Trophoblast cell (in vitro differentiated cells and primary cell): ENCODE data around the gene CHCHD6.

Experiments
- DNase-seq, 2 donors: peaks; one replicate each; pipeline ENCODE4 v3.0.0-alpha.2; 2016
- H2AFZ ChIP-seq: 2 replicates; pipeline ENCODE4 v1.6.1; 2013; ENCODE audit warnings: low read length, moderate library complexity, mild to moderate bottlenecking; ENCODE audit not compliant: insufficient read depth, poor library complexity
- H2AK5ac ChIP-seq: 2 replicates; pipeline ENCODE4 v1.6.1; 2013; ENCODE audit warnings: mild to moderate bottlenecking, low read length
- H2BK120ac ChIP-seq: 2 replicates; pipeline ENCODE4 v1.6.1; 2013; ENCODE audit warnings: low read length, mild to moderate bottlenecking, moderate library complexity; ENCODE audit not compliant: insufficient read depth, poor library complexity
- H2BK12ac ChIP-seq: 2 replicates; pipeline ENCODE4 v1.6.1; 2013; ENCODE audit warnings: mild to moderate bottlenecking, low read length, moderate library complexity
- H2BK5ac ChIP-seq: 2 replicates; pipeline ENCODE4 v1.6.1; 2013; ENCODE audit warnings: low read length, low read depth, moderate library complexity, mild to moderate bottlenecking; ENCODE audit not compliant: poor library complexity
- H3K14ac ChIP-seq: 2 replicates; pipeline ENCODE4 v1.6.1; 2013; ENCODE audit warnings: mild to moderate bottlenecking, low read length
- H3K18ac ChIP-seq: 2 replicates; pipeline ENCODE4 v1.6.1; 2013; ENCODE audit warnings: mild to moderate bottlenecking, low read length
- H3K23ac ChIP-seq: 2 replicates; pipeline ENCODE4 v1.6.1; 2013; ENCODE audit warnings: low read length
- H3K27ac ChIP-seq: 2 replicates; pipeline ENCODE4 v1.5.1; 2013; ENCODE audit warnings: low read depth, mild to moderate bottlenecking, inconsistent platforms, low read length, moderate library complexity
- H3K27me3 ChIP-seq: 2 replicates; pipeline ENCODE4 v1.6.1; 2013; ENCODE audit warnings: inconsistent platforms, mild to moderate bottlenecking, low read length, moderate library complexity; ENCODE audit not compliant: insufficient read depth
- H3K36me3 ChIP-seq, 2 experiments: 1 replicate in 1 of 2; 2 replicates in 1 of 2; pipeline ENCODE4 v1.6.1; 2013; ENCODE audit warnings: low read length in 2 of 2, mild to moderate bottlenecking in 2 of 2, moderate library complexity in 1 of 2; ENCODE audit not compliant: insufficient read depth in 2 of 2, control insufficient read depth in 1 of 2
- H3K4ac ChIP-seq: 2 replicates; pipeline ENCODE4 v1.6.1; 2013; ENCODE audit warnings: low read depth, mild to moderate bottlenecking, low read length, moderate library complexity
- H3K4me1 ChIP-seq, 2 experiments: 1 replicate in 1 of 2; 2 replicates in 1 of 2; pipeline ENCODE4 v1.6.1; 2013; ENCODE audit warnings: low read length in 2 of 2, mild to moderate bottlenecking in 2 of 2, moderate library complexity in 1 of 2; ENCODE audit not compliant: insufficient read depth in 2 of 2, control insufficient read depth in 1 of 2
- H3K4me2 ChIP-seq: 2 replicates; pipeline ENCODE4 v1.6.1; 2013; ENCODE audit warnings: inconsistent platforms, mild to moderate bottlenecking, low read length, moderate library complexity
- H3K4me3 ChIP-seq: 2 replicates; pipeline ENCODE4 v1.5.1; 2013; ENCODE audit warnings: mild to moderate bottlenecking, low read depth, low read length, inconsistent platforms
- H3K79me1 ChIP-seq: one replicate; pipeline ENCODE4 v1.6.1; 2013; ENCODE audit warnings: low read length
- H3K79me2 ChIP-seq: 2 replicates; pipeline ENCODE4 v1.6.1; 2013; ENCODE audit warnings: low read length, mild to moderate bottlenecking; ENCODE audit not compliant: control insufficient read depth, insufficient read depth, poor library complexity
- H3K9ac ChIP-seq: 2 replicates; pipeline ENCODE4 v1.6.1; 2013; ENCODE audit warnings: mild to moderate bottlenecking, low read length
- H3K9me3 ChIP-seq: 2 replicates; pipeline ENCODE4 v1.6.1; 2013; ENCODE audit warnings: low read depth, mild to moderate bottlenecking, control low read depth, inconsistent platforms, low read length; ENCODE audit not compliant: insufficient read depth
- H4K12ac ChIP-seq: 2 replicates; pipeline ENCODE4 v1.6.1; 2013; ENCODE audit warnings: low read depth, mild to moderate bottlenecking, low read length, moderate library complexity
- H4K8ac ChIP-seq: 2 replicates; pipeline ENCODE4 v1.6.1; 2013; ENCODE audit warnings: low read depth, mild to moderate bottlenecking, low read length, moderate library complexity
- H4K91ac ChIP-seq: one replicate; pipeline ENCODE4 v1.6.1; 2013; ENCODE audit warnings: low read depth, mild to moderate bottlenecking, low read length, moderate library complexity
- WGBS: extraction: QIAGEN DNeasy Blood & Tissue Kit; methylation state at CpG from one replicate; pipeline ENCODE4 v1.1.7; 2013; ENCODE audit warnings: missing lambda C conversion rate; ENCODE audit not compliant: insufficient read length, insufficient coverage; ENCODE audit errors: extremely low coverage; 5-methylcytosine and 5-hydroxymethylcytosine counted together

The CHCHD6 gene

GRCh38 chr3:126753191-126754160 is 49.4 kb downstream of the CHCHD6 start:
- Histone ChIP-seq H3K4me3 (peak overlapping the region; percentile 33), H2BK5ac (peak overlapping the region; percentile 27), H3K9ac (no peak overlapping the region), H3K14ac (peak overlapping the region; percentile 45), H3K4ac (no peak overlapping the region), H4K8ac (peak overlapping the region; percentile 20), H3K9me3 (no peaks in the 10 kb centered on the region), H2BK12ac (peak overlapping the region; percentile 62), H2AK5ac (peak overlapping the region; percentile 10), H3K79me2 (no peaks in the 10 kb centered on the region), H3K27me3 (no peaks in the 10 kb centered on the region), H3K4me2 (peak overlapping the region; percentile 15), H2BK120ac (peak overlapping the region; percentile 33), H3K36me3 (no peaks in the 10 kb centered on the region), H3K4me1 (peaks cover 14 to 21% of the 10 kb centered on the region in 2 experiments), H3K27ac (no peak overlapping the region), H3K79me1 (peaks cover 3% of the 10 kb centered on the region), H3K23ac (no peak overlapping the region), H4K12ac (no peak overlapping the region), H3K18ac (peak overlapping the region; percentile 34), H4K91ac (peak overlapping the region; percentile 49), H2AFZ (no peak overlapping the region)
- WGBS, result no CpG with 5 or more reads among the region's 14 CpGs
- DNase-seq, result peak; percentile 75 to 81

- no peak overlapping the region for H3K23ac ChIP-seq
- H2BK120ac ChIP-seq, result no peak overlapping the region
- no peak overlapping the region for H3K14ac ChIP-seq
- no peak overlapping the region for H4K12ac ChIP-seq
- WGBS, result no CpG with 5 or more reads among the region's 5 CpGs
- no peak overlapping the region for H3K4me2 ChIP-seq
- no peak overlapping the region for H3K27ac ChIP-seq
- no peak overlapping the region for H2AFZ ChIP-seq
- no peaks in the 10 kb centered on the region for H3K27me3 ChIP-seq
- H2AK5ac ChIP-seq, result no peak overlapping the region
- no peak overlapping the region for H4K8ac ChIP-seq
- H3K9ac ChIP-seq, result no peak overlapping the region
- no peak overlapping the region for H3K4ac ChIP-seq
- no peak overlapping the region for H3K4me3 ChIP-seq
- H3K79me1 ChIP-seq, result peaks cover 3% of the 10 kb centered on the region
- H2BK5ac ChIP-seq, result no peak overlapping the region
- no peaks in the 10 kb centered on the region for H3K9me3 ChIP-seq
- H3K18ac ChIP-seq, result no peak overlapping the region
- peaks cover 14 to 21% of the 10 kb centered on the region in 2 experiments for H3K4me1 ChIP-seq
- H2BK12ac ChIP-seq, result no peak overlapping the region
- no peak for DNase-seq
- H3K79me2 ChIP-seq, result no peaks in the 10 kb centered on the region
- no peaks in the 10 kb centered on the region for H3K36me3 ChIP-seq
- no peak overlapping the region for H4K91ac ChIP-seq
These were observed 51.8 kb downstream of the CHCHD6 start for GRCh38 chr3:126755866-126756265.

- Histone ChIP-seq H3K36me3 (no peaks in the 10 kb centered on the region), H3K79me1 (peaks cover 3% of the 10 kb centered on the region), H3K14ac (no peak overlapping the region), H2BK120ac (no peak overlapping the region), H3K9ac (no peak overlapping the region), H3K27ac (no peak overlapping the region), H4K91ac (no peak overlapping the region), H3K18ac (no peak overlapping the region), H3K4me3 (no peak overlapping the region), H3K4ac (no peak overlapping the region), H4K12ac (no peak overlapping the region), H3K79me2 (no peaks in the 10 kb centered on the region), H3K27me3 (no peaks in the 10 kb centered on the region), H3K4me1 (peaks cover 8% of the 10 kb centered on the region in 2 experiments), H2BK5ac (no peak overlapping the region), H4K8ac (no peak overlapping the region), H2AK5ac (no peak overlapping the region), H3K4me2 (no peak overlapping the region), H3K23ac (no peak overlapping the region), H2AFZ (no peak overlapping the region), H2BK12ac (no peak overlapping the region), H3K9me3 (no peaks in the 10 kb centered on the region)
- DNase-seq, result no peak
- no CpG with 5 or more reads among the region's 3 CpGs for WGBS
These were observed 54.0 kb downstream of the CHCHD6 start for GRCh38 chr3:126758026-126758425.

- H3K79me2 ChIP-seq, result no peaks in the 10 kb centered on the region
- no peak overlapping the region for H2AFZ ChIP-seq
- no peaks in the 10 kb centered on the region for H3K36me3 ChIP-seq
- no peaks in the 10 kb centered on the region for H3K27me3 ChIP-seq
- no peak overlapping the region for H4K91ac ChIP-seq
- H3K79me1 ChIP-seq, result no peaks in the 10 kb centered on the region
- H3K4me3 ChIP-seq, result no peak overlapping the region
- no peak overlapping the region for H3K14ac ChIP-seq
- no peak overlapping the region for H2BK120ac ChIP-seq
- no peak overlapping the region for H2BK5ac ChIP-seq
- H4K8ac ChIP-seq, result no peak overlapping the region
- H3K4me2 ChIP-seq, result no peak overlapping the region
- no peak overlapping the region for H3K18ac ChIP-seq
- H3K4me1 ChIP-seq, result no peaks in the 10 kb centered on the region
- no peaks in the 10 kb centered on the region for H3K9me3 ChIP-seq
- no peak overlapping the region for H3K27ac ChIP-seq
- no peak overlapping the region for H3K4ac ChIP-seq
- DNase-seq, result no peak
- WGBS, result no CpG with 5 or more reads among the region's 4 CpGs
- no peak overlapping the region for H4K12ac ChIP-seq
- H3K9ac ChIP-seq, result no peak overlapping the region
- no peak overlapping the region for H3K23ac ChIP-seq
- no peak overlapping the region for H2AK5ac ChIP-seq
- H2BK12ac ChIP-seq, result no peak overlapping the region
These were observed 54.8 kb downstream of the CHCHD6 start for GRCh38 chr3:126758882-126759281.
